Adrenal gland (tissue), 12 donors: ENCODE data around the gene KCTD19. TPM values are rescaled to one million over a fixed set of nuclear protein-coding genes. Genes with fewer than 3 reads are reported as not detected.

Experiments used
- DNase-seq, 7 donors: peaks; one replicate each; pipeline ENCODE4 v3.0.0-alpha.2; 2019 to 2020
- H3K27ac ChIP-seq, 5 donors: fragments of 200-600 bp; sonication (generic) in 4 of 5; 1 replicate in 3 of 5; 2 replicates in 2 of 5; pipeline versions ENCODE4 v1.5.1 to v1.8.0; 2016 to 2020; ENCODE audit warnings: mild to moderate bottlenecking in 1 of 5
- H3K27me3 ChIP-seq: fragments of 200-600 bp; 2 replicates; pipeline ENCODE4 v1.8.0; 2021
- H3K36me3 ChIP-seq, 2 donors: fragments of 200-600 bp; replicated peaks in 1 of 2; 1 replicate in 1 of 2; 2 replicates in 1 of 2; pipeline versions ENCODE4 v1.5.1 to v1.8.0; 2018 to 2022
- H3K4me1 ChIP-seq, 2 donors: fragments of 200-600 bp; replicated peaks in 1 of 2; 1 replicate in 1 of 2; 2 replicates in 1 of 2; pipeline versions ENCODE4 v1.5.1 to v1.8.0; 2018 to 2021
- H3K4me3 ChIP-seq, 4 donors: fragments of 200-600 bp; sonication (generic) in 3 of 4; one replicate each; pipeline ENCODE4 v1.5.1; 2016 to 2018
- H3K9me3 ChIP-seq, 3 donors: fragments of 200-600 bp; sonication (generic) in 1 of 3; replicated peaks in 1 of 3; 1 replicate in 2 of 3; 2 replicates in 1 of 3; pipeline versions ENCODE4 v1.5.1 to v1.8.0; 2016 to 2021
- CTCF ChIP-seq, 6 experiments: fragments of 450-650 bp in 4 of 6; fragments of 200-600 bp in 2 of 6; sonication (generic) in 1 of 6; IDR thresholded peaks; 1 replicate in 5 of 6; 2 replicates in 1 of 6; pipeline versions ENCODE4 v1.5.1 to v1.8.0; 2016 to 2021; ENCODE audit warnings: antibody characterized with exemption in 6 of 6, mild to moderate bottlenecking in 2 of 6, moderate library complexity in 1 of 6
- POLR2A ChIP-seq, 2 donors: fragments of 450-650 bp; IDR thresholded peaks; one replicate each; pipeline ENCODE4 v1.6.1; 2017; ENCODE audit warnings: antibody characterized with exemption in 2 of 2, mild to moderate bottlenecking in 2 of 2, moderate library complexity in 1 of 2
- WGBS, 4 donors: extraction: QIAGEN DNeasy Blood & Tissue Kit in 2 of 4; methylation state at CpG; one replicate each; pipeline versions ENCODE4 v1.1.5 to v1.1.7; 2013 to 2017; 5-methylcytosine and 5-hydroxymethylcytosine counted together
- intact Hi-C, 2 donors: fragments of 100-400 bp; cut with DNase I; formaldehyde crosslinking; loops; one replicate each; pipeline versions ENCODE4 v1.14.1 to v1.15.0; 2022 to 2023
- polyA plus RNA-seq, 3 donors: library from polyadenylated mRNA; stranded (reverse); fragments of 200-250 nt in 2 of 3; fragments of 350-450 nt in 1 of 3; fragmentation: Illumina TruSeq in 1 of 3; extraction: RNeasy Lipid Tissue Mini Kit (QIAGEN cat#74804) in 1 of 3; gene quantifications; one replicate each; pipeline ENCODE4 v1.2.3, GENCODE V29; 2013 to 2014
- total RNA-seq, 9 donors: library from RNA; depleted of rRNA in 4 of 9; stranded (reverse); fragments of >200 nt in 4 of 9; fragments of 120-200 nt in 1 of 9; fragmentation: NEBNext Ultra II Directional in 1 of 9; extraction: Animal tissue kit (Norgen Biotek cat#: 25700) in 1 of 9; gene quantifications; one replicate each; pipeline versions ENCODE4 v1.1.0 to v1.2.4, GENCODE V29; 2013 to 2023
- donor health status: healthy with polysubstance abuse.
- donor health status: Bipolar disorder and iron deficiency.
- donor health status: DM: yes; HTN: yes; CAD: no.
- donor health status: DM: no; HTN: no; CAD: no.
- donor health status: DM: no; HTN: no; CAD: no.
- donor health status: DM: yes; HTN: yes; CAD: no.

Gene KCTD19
- total and polyA plus RNA-seq, 12 donors: 0.04 to 3.2 (median 0.18) TPM; not detected in 7

- DNase-seq: peak; percentile 75 to 92 (median 88)
- intact Hi-C loops: no loop called here
Observed at GRCh38 chr16:67244387-67245185, 82.0 kb downstream of the KCTD19 start.

GRCh38 chr16:67243481-67243880 lies 83.1 kb downstream of the KCTD19 start:
- DNase-seq: peak in 6 of 7 donors; percentile 41 to 66 (median 58)
- Histone ChIP-seq H3K27me3 (no peaks in the 10 kb centered on the region), H3K4me1 (peaks cover 63 to 70% of the 10 kb centered on the region in 2 donors), H3K36me3 (peaks cover 0 to 10% of the 10 kb centered on the region in 2 donors), H3K4me3 (no peak overlapping the region), H3K9me3 (no peaks in the 10 kb centered on the region), H3K27ac (peak overlapping the region; percentile 64 to 94 (median 85))
- no peak for TF ChIP-seq CTCF (IDR thresholded peaks at IDR 0.05)
- no peak for TF ChIP-seq POLR2A (IDR thresholded peaks at IDR 0.05)
- WGBS, 4 donors: 64 to 72% (median 65%) methylated on average over 4 of the region's 4 CpGs
- intact Hi-C loops: no loop called here

More at GRCh38 chr16:67244387-67245185, 82.0 kb downstream of the KCTD19 start:
- 9 to 22% (median 15%) methylated on average over 5 of the region's 5 CpGs for WGBS, 4 donors
- Histone ChIP-seq H3K9me3 (no peaks in the 10 kb centered on the region), H3K4me1 (peaks cover 70 to 75% of the 10 kb centered on the region in 2 donors), H3K27ac (peak overlapping the region; percentile 64 to 94 (median 85)), H3K27me3 (peaks cover 5% of the 10 kb centered on the region), H3K4me3 (peak overlapping the region in 1 of 4 donors; percentile 89), H3K36me3 (no peaks in the 10 kb centered on the region)
- TF ChIP-seq CTCF (IDR thresholded peaks at IDR 0.05) (peak in 2 of 6 experiments; percentile 17 to 18), POLR2A (IDR thresholded peaks at IDR 0.05) (peak in 1 of 2 donors; percentile 30)

- H3K9me3 ChIP-seq: no peaks in the 10 kb centered on the region
- H3K36me3 ChIP-seq: peaks cover 0 to 22% of the 10 kb centered on the region in 2 donors
- no peaks in the 10 kb centered on the region for H3K27me3 ChIP-seq
- 60 to 88% (median 80%) methylated on average over 3 to 4 of the region's 4 CpGs for WGBS, 4 donors
- peak in 2 of 7 donors; percentile 16 to 18 for DNase-seq
- peak overlapping the region in 3 of 5 donors; percentile 73 to 94 (median 91) for H3K27ac ChIP-seq
- intact Hi-C loops: no loop called here
- no peak overlapping the region for H3K4me3 ChIP-seq
- peaks cover 57 to 60% of the 10 kb centered on the region in 2 donors for H3K4me1 ChIP-seq
- no peak for TF ChIP-seq POLR2A (IDR thresholded peaks at IDR 0.05)
- TF ChIP-seq CTCF (IDR thresholded peaks at IDR 0.05): no peak
Observed at GRCh38 chr16:67242138-67242730, 84.3 kb downstream of the KCTD19 start.
